Stimulated activated CD8-positive, alpha-beta memory T cell treated with anti-CD3 and anti-CD28 coated beads, Interleukin-2, amount 100 ng/mL, for 48 hours (primary cell): ENCODE results near the gene GPR63.

Experiments used
- DNase-seq, 2 donors: peaks; one replicate each; pipeline ENCODE4 v3.0.0-alpha.2; 2020; ENCODE audit warnings: low read depth in 2 of 2

Gene GPR63

DNA sequence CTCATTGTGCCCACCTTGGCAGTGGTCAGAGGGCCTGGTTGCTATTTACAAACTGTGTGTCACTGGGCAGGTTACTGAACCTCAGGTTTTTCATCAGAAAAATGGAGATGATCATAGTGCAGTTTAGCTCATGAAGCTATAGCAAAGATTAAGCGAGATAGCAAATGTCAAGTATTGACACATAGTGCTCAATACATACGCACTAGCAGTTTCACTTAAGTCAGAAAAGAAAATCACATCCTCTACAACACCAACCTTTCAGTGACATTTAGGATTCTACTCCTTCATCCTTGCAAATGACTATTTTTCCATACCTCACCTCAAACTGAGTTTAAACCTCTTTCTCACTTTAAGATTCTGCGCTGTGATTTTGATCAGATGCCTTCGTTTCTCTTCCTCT is 16.2 kb downstream of the GPR63 start:
- DNase-seq = no peak

DNA sequence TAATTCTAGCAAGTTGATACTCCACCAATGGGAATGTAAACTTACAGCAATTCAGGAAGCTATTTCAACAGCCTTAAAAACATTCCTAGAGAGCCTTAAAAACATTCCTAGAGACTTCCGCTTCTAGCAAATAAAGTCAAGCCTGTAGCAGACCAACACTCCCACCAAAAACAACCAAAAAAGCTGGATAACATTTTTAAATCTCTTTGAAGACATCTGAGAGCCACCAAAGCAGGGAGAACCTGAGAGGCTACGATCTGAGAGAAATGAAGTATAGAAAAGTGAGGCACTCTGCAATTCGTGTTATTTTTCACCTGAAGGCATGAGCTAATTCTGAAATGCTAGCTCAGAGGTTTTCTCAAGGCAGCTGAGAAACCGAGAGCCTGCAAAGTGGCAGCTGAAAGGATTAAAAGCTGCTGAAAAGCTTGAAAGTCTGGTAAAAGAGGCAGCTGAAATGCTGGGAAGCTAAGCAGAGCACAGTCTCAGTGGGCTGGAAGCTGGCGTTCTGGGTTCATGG is 20.9 kb downstream of the GPR63 start:
- no peak for DNase-seq

DNA sequence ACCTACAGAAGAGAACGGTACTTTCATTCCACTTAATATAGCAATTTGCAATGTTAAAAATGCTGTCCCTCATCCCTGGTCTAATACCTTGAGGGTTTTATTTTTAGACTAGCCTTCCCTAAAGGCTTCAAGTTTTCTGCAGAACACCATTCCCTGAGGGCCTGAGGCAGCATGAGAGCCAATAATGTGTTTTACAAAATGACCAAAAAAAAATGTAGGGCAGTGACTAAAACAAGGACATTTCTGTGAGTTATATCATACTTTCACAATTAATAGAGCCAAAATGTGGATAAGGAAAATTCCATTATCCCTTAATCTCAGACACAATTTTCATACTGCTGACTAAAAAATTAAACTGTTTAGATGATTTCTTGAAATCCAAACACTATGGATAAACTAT is 22.7 kb downstream of the GPR63 start:
- DNase-seq = no peak

DNA sequence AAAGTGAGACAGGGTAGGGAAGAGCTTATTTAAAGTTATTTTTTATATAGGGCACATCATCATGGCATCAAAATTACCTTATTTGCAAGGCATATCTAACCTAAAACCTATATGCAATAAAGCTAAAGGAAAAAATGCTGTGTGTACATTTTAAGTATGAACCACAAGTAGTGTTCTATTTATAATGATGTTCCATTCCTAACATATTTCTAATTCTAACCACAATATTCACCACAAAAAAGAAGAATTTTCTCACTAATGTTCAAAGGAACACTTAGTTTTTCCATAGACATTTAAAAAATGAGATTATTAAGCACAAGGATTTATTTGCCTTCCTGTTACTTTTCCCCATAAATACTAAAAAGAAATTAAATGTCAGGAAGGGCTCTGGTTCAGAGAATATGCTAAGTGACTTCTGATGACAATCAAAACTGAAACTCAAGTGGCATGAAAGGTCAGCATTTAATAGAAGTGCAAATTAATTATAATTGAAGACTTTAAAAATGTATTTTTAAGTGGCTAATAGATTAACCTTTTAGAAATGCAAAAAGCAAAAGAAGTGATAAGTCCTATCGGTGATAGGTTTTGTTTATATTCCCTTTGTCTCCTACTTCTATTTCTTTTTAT is 25.1 kb downstream of the GPR63 start:
- DNase-seq = no peak

DNA sequence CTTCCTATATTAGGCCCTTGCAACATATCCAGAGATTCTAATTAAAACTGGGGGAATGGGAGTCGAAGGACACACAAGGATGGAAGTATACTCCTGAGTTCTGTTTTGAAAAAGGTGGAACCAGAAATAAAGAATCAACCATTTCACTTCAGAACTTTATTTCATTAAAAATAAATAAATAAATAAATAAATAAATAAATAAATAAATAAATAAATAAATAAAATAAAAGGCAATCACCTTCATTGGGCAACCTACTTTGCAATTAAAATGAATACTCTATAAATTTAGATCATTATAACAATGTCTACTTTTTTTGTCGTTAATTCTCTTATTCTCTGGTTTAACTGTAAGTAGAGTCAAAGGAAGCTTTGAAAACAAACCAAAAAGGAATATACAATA is 25.6 kb downstream of the GPR63 start:
- DNase-seq = no peak

DNA sequence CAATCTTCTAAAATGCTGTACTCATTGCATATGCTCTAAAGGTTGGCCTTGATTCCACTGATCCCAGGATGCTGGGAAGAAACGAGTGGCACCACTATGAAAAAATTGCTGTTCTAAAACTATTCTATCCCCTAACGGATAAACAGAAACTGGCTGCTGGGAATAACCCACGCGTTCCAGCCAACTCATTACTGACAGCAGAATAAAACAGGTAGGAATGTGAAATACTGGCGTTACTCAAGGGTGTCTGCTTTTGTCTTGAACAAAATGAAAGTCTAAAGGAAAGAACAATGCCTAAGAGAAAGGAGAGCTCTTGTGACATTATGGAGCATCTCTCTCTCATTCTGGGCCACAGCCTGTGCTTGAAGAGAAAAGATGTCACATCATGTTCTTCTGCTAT is 26.1 kb downstream of the GPR63 start:
- no peak for DNase-seq

DNA sequence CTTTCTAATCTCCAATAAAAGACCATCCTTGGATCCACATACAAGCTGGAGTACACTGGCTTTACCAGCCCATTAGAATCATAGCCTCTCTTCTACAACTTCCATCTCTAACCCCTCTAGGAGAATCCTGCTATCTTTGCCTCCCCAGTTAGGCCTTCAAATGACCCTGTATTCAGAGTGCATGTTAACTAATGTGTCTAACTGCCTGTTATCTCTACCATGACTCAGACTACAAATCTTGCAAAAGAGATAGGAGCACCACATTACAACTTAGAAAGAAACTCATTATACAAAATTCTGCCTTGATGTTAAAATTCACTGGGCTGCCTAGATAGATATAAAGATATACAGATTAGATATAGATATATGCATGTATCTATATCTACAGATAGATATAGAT is 28.2 kb downstream of the GPR63 start:
- DNase-seq = no peak

DNA sequence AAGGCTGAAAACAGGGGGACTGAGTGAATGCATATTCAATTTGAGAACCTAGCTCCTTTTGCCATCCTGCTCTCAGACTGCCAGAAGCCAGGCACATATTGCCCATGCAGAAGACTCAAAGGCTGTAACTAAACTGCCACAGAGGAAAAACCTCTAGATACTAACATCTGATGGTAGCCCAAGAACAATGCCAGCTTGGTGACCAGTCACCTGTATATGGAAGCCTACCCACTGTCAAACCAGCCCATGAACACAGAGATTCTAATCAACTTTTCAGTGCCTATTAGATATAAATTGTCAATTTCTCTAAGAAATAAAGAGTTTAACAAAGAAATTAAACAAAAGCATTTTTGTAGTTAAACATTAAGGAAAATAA is 34.2 kb downstream of the GPR63 start:
- no peak for DNase-seq

DNA sequence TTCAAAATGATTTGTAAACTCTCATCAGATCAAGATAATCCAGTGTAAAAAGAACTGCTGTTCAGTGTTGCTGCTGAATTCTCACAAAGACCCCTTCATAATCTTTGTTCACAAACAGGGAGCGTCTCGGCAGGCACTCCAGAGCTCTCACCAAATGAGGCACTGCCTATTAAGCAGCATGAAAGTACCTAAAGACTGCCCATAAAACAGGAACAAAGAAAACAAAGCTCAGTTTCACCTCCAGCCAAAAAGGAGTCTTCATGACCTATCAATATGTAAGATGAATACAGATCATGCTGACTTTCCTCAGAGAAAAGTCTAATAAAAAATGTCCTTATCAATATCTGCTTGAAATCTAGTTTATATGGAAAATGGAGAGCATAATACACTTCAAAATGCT is 41.8 kb downstream of the GPR63 start:
- no peak for DNase-seq

DNA sequence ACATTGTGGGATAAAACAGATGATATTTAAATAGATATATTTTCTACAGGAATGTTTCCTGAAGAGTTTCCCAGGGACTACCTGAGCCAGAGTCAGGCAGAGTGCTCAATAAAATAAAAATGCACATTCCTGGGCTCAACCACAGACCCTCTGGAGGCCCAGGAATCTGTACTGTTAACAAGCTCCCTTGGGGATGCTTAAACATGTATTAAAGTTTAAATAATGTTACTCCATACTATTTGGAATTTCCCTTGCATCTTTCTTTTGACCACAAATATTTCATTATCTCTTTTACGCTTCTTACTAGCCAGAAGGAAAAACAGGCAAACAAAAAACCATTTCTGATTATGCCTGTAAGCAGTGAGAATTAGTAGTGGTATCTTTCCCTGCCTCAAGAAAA is 42.3 kb downstream of the GPR63 start:
- DNase-seq = no peak

DNA sequence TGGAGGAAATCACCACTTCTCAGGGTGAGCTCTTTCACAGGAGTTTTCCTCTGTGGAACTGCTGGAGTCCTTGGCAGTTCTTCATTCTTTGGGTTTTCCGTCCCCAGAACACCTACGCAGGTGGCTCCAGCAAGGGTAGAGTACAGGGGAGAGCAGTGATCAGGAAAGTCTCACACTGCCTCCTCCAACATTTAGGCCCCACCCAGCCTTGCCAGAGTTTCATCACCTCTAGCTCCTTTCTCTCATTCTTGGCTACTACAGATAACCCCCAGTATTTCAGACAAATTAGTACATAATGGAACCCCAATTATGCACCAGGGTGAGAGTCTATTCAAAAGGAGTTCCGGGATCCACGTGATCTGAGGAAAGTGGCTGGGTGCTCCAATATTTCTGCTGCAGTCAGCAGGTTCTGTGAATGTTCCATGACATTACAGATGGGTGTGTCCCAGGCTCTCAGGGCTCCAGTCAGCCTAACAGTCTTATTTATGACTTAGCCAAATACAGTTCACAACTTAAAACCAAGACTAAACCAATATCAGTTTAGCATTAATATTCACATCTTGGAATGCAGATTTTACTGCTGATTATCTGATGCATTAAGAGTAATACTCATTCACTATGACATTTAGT is 44.6 kb downstream of the GPR63 start:
- DNase-seq = no peak

DNA sequence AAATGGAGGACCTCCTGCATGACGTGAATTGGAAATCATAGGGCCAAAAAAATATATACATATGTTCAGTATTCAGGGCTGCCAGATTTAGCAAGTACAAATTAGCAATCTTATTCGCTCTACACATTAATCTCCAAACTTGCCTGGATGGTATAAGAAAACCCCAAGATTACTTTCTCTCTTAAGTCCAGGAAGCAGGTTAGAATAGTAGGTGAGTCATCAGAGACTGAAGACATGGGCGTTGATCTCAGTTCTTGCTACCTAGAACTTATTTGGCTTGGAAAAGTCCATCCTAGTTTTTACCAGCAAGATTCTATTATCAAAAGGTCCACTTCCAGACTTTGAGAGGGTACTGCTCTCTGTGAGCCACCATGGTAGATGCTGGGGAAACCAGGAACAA is 47.4 kb downstream of the GPR63 start:
- no peak for DNase-seq

DNA sequence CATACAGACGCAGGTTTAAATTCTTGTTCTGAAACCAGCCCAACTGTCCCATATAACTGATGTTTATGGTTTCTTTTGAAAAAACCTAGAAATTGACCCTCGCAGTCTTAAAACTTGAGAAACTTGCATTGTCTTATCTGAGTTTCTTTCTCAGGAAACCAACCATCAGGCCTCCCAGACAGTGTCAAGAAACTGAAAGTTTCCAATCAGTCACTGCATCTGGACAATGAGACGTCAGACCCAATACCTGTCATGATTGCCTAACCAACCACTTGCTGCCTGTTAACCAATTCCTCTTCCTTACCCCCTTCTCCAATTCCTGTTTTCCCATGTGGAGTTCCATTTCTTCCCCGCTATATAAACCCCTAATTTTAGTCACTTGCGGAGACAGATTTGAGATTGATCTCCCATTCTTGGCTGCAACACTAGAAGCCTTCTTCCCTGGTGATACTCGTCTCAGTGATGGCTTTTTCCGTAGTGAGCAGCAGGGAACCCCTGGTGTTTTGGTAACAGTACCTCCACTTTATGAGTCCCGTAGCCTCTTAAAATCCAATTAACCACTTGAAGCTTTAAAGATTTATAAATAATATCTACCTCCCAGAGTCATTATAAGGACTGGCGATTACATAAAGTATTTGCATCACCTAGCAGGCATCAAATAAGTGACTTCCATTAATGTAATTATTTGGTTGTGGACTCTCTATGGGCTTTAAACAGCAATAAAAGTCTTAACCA is 49.3 kb downstream of the GPR63 start:
- DNase-seq = no peak

DNA sequence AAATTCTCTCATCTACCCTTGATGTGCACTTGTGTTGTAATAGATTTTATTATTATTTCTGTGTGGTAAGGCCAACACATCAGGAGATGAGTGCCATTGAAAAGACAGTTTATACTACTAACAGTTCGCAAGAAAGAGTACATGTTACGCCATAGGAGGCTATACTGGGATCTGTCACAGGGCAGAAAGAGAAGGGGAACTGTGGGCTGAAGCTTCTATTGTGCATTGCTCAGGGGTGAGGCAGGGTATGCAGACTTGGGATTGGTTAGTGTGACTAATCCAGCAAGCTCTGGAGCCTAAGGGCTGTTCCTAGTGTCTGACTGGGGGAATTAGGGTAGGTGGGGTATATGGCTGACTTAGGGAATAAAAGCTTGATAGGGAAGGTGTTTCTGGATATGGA is 50.9 kb downstream of the GPR63 start:
- DNase-seq = no peak

DNA sequence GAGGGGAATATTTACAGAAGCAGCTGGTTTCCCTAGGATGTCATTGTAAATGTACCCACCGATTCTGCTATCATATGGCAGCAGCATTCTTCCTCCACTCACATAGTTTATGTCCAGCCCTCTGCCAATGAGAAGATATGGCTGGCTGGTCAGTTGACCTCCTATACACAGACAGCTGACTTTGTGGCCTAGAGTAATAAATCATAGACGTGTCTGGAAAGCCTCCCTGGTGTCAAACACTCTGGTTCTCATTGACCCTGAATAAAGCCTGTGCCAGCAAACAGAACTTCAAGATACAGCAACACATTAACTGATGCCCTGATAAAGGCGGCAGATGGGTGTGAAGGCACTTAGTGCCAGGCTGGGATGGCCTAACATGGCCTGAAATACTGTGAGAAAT is 52.6 kb downstream of the GPR63 start:
- DNase-seq = no peak

DNA sequence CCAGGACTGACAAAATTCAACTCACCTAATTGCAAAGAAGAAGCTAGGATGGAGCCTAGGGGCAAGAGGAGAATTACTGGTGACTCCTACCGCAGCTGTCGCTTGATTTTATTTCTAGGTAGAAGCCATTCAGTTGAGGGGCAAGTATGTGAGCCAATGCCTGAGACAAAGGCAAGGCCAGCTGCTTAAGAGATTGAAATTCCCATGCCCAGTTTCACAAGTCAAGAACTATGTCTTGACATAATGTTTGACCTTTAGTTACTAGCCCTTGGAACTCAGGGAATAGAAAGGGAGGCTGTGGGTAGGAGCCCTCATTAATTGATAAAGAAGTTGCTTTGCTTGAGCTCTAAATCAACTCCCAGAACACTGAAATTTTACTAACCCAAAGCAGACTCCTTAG is 54.0 kb downstream of the GPR63 start:
- no peak for DNase-seq

DNA sequence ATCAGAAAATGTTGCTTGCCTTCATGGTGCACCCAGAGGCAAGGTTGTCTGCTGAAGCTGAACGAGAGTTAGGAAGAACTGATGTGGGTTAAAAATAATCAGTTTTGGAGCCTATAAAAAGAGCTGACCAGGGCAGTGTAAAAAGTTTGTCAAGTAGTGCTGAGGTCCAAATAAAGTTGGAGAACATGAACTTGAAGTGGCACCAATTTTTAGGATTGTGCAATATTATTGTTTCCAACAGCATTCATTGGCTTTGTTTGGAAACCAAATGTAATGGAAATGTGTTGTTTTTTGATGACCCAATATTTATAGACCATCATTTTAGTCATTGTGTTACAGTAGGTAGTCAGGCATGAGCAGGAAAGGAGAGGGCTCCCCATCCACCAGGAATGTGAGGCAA is 55.7 kb downstream of the GPR63 start:
- no peak for DNase-seq

DNA sequence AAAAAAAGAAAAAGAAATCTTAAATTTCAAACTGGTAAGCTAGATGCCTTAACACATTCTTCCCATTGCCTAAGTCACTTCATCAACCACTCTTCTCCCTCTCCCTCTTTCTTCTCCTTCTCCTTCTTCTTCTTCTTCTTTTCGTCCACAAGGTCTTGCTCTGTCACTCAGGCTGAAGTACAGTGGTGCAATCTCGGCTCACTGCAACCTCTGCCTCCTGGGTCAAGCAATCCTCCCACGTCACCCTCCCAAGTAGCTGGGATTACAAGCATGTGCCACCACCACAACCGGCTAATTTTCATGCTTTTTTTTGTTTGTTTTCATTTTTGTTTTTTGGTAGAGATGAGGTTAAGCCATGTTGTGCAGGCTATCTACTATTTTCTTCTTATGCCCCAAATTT is 60.2 kb downstream of the GPR63 start:
- no peak for DNase-seq

DNA sequence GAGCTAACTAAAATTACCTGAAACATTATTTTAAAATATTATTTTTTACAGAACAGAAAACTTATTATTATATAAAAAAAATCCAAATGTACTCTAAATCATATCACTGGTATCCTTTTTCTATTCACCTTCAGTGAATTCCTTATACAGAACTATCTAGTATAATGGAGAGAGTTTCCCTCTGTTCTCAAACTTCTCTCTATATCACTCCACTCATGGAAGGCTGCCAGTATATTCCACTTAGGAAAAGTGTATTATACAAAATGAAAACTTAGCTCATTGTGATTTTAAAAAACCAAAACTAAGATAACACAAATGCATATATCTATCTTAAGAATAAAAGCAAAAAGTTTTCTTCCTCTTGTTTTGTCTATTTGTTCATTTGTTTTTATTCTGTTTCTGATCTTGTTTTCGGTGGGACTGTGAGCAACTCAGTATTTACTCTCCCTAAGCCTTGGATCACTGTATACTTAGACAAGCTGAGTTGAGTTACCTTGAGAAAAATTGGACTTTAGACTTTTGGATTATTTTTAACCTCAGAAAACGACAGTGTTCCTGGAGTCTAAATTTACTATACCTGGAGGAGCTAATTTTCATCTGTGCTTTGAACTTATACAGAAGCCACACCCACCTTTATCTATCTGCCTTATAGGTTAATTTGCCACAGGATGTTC is 61.4 kb downstream of the GPR63 start:
- DNase-seq = no peak

DNA sequence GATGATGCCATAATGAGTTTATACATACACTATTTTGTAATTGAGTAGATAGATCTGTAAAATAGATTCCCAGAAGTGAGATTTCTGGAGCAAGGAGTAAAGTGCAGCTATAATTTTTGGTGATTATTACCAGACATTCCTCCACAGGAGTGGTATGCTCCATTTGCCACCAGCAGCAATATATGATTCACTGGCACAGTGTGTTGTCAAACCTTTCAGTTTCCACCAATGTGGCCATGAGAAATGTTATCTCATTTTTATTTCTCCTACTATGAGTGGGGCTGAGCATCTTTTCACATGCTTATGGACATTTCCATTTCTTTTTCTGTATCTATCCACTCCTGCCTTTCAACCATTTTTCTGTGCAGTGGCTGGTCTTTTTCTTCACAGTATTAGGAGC is 70.5 kb downstream of the GPR63 start:
- DNase-seq = no peak

DNA sequence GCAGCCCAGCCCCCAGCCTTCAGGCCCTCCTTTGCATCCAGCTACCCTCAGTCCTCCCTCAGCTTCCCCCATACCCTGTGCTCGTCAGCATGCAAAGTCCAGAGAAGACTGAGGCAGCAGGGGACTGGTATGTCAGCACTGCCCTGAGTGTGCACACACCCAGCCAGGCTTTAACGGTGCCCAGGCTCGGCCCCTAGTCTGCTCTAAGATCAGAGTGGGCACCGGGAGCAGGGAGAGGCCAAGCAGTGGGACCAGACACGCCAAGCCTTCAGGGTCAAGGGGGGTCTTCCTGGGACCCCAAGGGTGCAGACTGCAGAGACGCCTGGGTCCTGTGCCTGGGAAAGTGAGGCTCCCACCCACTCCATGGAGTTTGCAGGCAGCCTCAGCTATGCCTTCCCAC is 74.7 kb downstream of the GPR63 start:
- no peak for DNase-seq

DNA sequence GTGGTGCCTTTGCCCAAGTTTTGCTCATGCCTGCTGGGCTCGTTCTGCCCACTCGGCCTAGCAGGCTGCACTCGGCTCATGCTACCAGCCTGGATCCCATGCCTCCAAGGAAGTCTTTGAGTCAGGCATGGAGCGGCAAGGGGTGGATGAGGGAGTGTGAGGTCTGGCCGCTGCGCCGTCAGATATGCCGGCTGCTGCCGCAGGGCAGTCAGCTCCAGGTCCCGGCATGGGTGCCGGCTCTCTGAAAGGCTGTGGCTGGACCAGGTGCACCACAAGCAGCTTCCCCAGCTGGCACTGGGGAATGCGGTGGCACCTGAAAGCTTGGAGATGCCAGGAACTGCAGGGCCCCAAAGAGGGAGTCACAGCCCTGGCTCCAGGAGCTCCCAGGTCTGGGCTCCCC is 75.5 kb downstream of the GPR63 start:
- DNase-seq = no peak
